Neural progenitor cell (in vitro differentiated cells): Measurements from ENCODE around the gene SCP2. TPM values are rescaled to one million over a fixed set of nuclear protein-coding genes. Genes with fewer than 3 reads are reported as not detected.

Source experiments
- DNase-seq: peaks from one replicate; pipeline ENCODE4 v3.0.0-alpha.2; 2016; ENCODE audit warnings: low spot score
- H2AFZ ChIP-seq: fragments of 200-600 bp; sonication (generic); replicated peaks from 2 replicates; pipeline ENCODE4 v1.6.1; 2016; ENCODE audit warnings: antibody characterized with exemption
- H3F3A ChIP-seq: fragments of 200-600 bp; sonication (generic); 2 replicates; pipeline ENCODE4 v1.6.1; 2016; ENCODE audit warnings: antibody characterized with exemption, low read depth
- H3K27ac ChIP-seq: fragments of 200-600 bp; sonication (generic); 2 replicates; pipeline ENCODE4 v1.5.1; 2016; ENCODE audit warnings: mild to moderate bottlenecking
- H3K27me3 ChIP-seq: fragments of 200-600 bp; sonication (generic); 2 replicates; pipeline ENCODE4 v1.6.1; 2016; ENCODE audit warnings: mild to moderate bottlenecking, moderate library complexity
- H3K36me3 ChIP-seq: fragments of 200-600 bp; sonication (generic); 2 replicates; pipeline ENCODE4 v1.5.1; 2016
- H3K4me1 ChIP-seq: fragments of 200-600 bp; sonication (generic); 2 replicates; pipeline ENCODE4 v1.6.1; 2016; ENCODE audit warnings: mixed run types
- H3K4me2 ChIP-seq: fragments of 200-600 bp; sonication (generic); 2 replicates; pipeline ENCODE4 v1.6.1; 2016
- H3K4me3 ChIP-seq: fragments of 200-600 bp; sonication (generic); 2 replicates; pipeline ENCODE4 v1.5.1; 2016
- H3K79me2 ChIP-seq: fragments of 200-600 bp; sonication (generic); 2 replicates; pipeline ENCODE4 v1.6.1; 2016; ENCODE audit warnings: low read depth
- H3K9ac ChIP-seq: fragments of 200-600 bp; sonication (generic); 2 replicates; pipeline ENCODE4 v1.6.1; 2016
- H3K9me3 ChIP-seq: fragments of 200-600 bp; sonication (generic); 2 replicates; pipeline ENCODE4 v1.5.1; 2016; ENCODE audit warnings: low read depth
- H4K20me1 ChIP-seq: fragments of 200-600 bp; sonication (generic); 2 replicates; pipeline ENCODE4 v1.6.1; 2016; ENCODE audit warnings: low read depth
- H3K27ac Mint-ChIP-seq: 3 replicates; pipeline ENCODE4 v1.8.0; 2021; ENCODE audit warnings: mixed read lengths
- H3K27me3 Mint-ChIP-seq: 2 replicates; pipeline ENCODE4 v1.8.0; 2022; ENCODE audit warnings: low read depth, mild to moderate bottlenecking, inconsistent platforms, moderate library complexity, mixed read lengths; ENCODE audit not compliant: insufficient read depth
- H3K36me3 Mint-ChIP-seq: 3 replicates; pipeline ENCODE4 v1.8.0; 2021; ENCODE audit warnings: mixed read lengths
- H3K4me1 Mint-ChIP-seq: 3 replicates; pipeline ENCODE4 v1.8.0; 2021; ENCODE audit warnings: mixed read lengths
- H3K4me3 Mint-ChIP-seq: 3 replicates; pipeline ENCODE4 v1.8.0; 2021; ENCODE audit warnings: mild to moderate bottlenecking, moderate library complexity, mixed read lengths
- H3K9me3 Mint-ChIP-seq: 3 replicates; pipeline ENCODE4 v1.8.0; 2020; ENCODE audit warnings: mixed read lengths
- CTCF ChIP-seq: fragments of 200-600 bp; sonication (generic); IDR thresholded peaks from 2 replicates; pipeline ENCODE4 v1.5.1; 2017; ENCODE audit warnings: antibody characterized with exemption, mild to moderate bottlenecking
- EZH2 ChIP-seq: fragments of 200-600 bp; sonication (generic); IDR thresholded peaks from 2 replicates; pipeline ENCODE4 v1.6.1; 2017; ENCODE audit warnings: antibody characterized with exemption, mild to moderate bottlenecking, moderate library complexity
- EZH2phosphoT487 ChIP-seq: fragments of 200-600 bp; sonication (generic); IDR thresholded peaks from 2 replicates; pipeline ENCODE4 v1.6.1; 2017; ENCODE audit warnings: antibody characterized with exemption
- total RNA-seq: library from RNA; depleted of rRNA; stranded (reverse); fragments of >200 nt; gene quantifications from 2 replicates; pipeline ENCODE4 v1.2.3, GENCODE V29; 2015; ENCODE audit warnings: low replicate concordance

The SCP2 gene
- total RNA-seq, 1 donor from 2014 or later, result 101 TPM

- H3K4me1 ChIP-seq, result no peaks in the 10 kb centered on the region
- H3K9me3 ChIP-seq, result no peaks in the 10 kb centered on the region
- H3K36me3 Mint-ChIP-seq, result no peaks in the 10 kb centered on the region
- peaks cover 16% of the 10 kb centered on the region for H3K9me3 Mint-ChIP-seq
- H3K4me3 Mint-ChIP-seq, result no peak overlapping the region
- no peak overlapping the region for H3K9ac ChIP-seq
- H3K27ac Mint-ChIP-seq, result no peak overlapping the region
- no peaks in the 10 kb centered on the region for H3K36me3 ChIP-seq
- H3K79me2 ChIP-seq, result no peaks in the 10 kb centered on the region
- no peak for DNase-seq
- H3K4me3 ChIP-seq, result peak overlapping the region; percentile 48
- peaks cover 64% of the 10 kb centered on the region for H3K27me3 ChIP-seq
- H3K4me1 Mint-ChIP-seq, result no peaks in the 10 kb centered on the region
- peak overlapping the region; percentile 72 for H3K4me2 ChIP-seq
- peak overlapping the region; percentile 92 for H2AFZ ChIP-seq
- peaks cover 29% of the 10 kb centered on the region for H3K27me3 Mint-ChIP-seq
- no peak overlapping the region for H3K27ac ChIP-seq
- H3F3A ChIP-seq, result peaks cover 13% of the 10 kb centered on the region
- TF ChIP-seq CTCF (no peak), EZH2phosphoT487 (no peak), EZH2 (no peak)
- no peaks in the 10 kb centered on the region for H4K20me1 ChIP-seq
Observed at GRCh38 chr1:52920791-52921291, 6.2 kb upstream of the SCP2 start.

GRCh38 chr1:52925571-52926005, 1.5 kb upstream of the SCP2 start:
- Histone ChIP-seq H3K79me2 (no peaks in the 10 kb centered on the region), H4K20me1 (no peaks in the 10 kb centered on the region), H3K27me3 (peaks cover 97% of the 10 kb centered on the region), H3K4me3 (no peak overlapping the region), H3K27ac (no peak overlapping the region), H3K9ac (no peak overlapping the region), H2AFZ (no peak overlapping the region), H3K4me2 (no peak overlapping the region), H3K4me1 (peaks cover 3% of the 10 kb centered on the region), H3K36me3 (no peaks in the 10 kb centered on the region), H3K9me3 (no peaks in the 10 kb centered on the region), H3F3A (peaks cover 9% of the 10 kb centered on the region)
- peaks cover 2% of the 10 kb centered on the region for H3K36me3 Mint-ChIP-seq
- DNase-seq, result no peak
- no peak overlapping the region for H3K27ac Mint-ChIP-seq
- H3K27me3 Mint-ChIP-seq, result peaks cover 27% of the 10 kb centered on the region
- H3K4me1 Mint-ChIP-seq, result peaks cover 11% of the 10 kb centered on the region
- TF ChIP-seq EZH2phosphoT487, result no peak
- no peak for TF ChIP-seq CTCF
- no peak overlapping the region for H3K4me3 Mint-ChIP-seq
- peaks cover 2% of the 10 kb centered on the region for H3K9me3 Mint-ChIP-seq

GRCh38 chr1:52926864-52927211, 238 bp upstream of the SCP2 start:
- Mint-ChIP-seq H3K4me3 (peak overlapping the region; percentile 88), H3K9me3 (peaks cover 2% of the 10 kb centered on the region), H3K36me3 (peaks cover 2% of the 10 kb centered on the region), H3K4me1 (peaks cover 11% of the 10 kb centered on the region), H3K27me3 (peaks cover 21% of the 10 kb centered on the region), H3K27ac (peak overlapping the region; percentile 22)
- Histone ChIP-seq H3K4me3 (peak overlapping the region; percentile 60), H3K27ac (no peak overlapping the region), H3K4me2 (peak overlapping the region; percentile 96), H3K36me3 (no peaks in the 10 kb centered on the region), H3K9me3 (no peaks in the 10 kb centered on the region), H2AFZ (peak overlapping the region; percentile 99), H3K9ac (no peak overlapping the region), H3K27me3 (peaks cover 84% of the 10 kb centered on the region), H4K20me1 (no peaks in the 10 kb centered on the region), H3F3A (peaks cover 4% of the 10 kb centered on the region), H3K4me1 (peaks cover 3% of the 10 kb centered on the region), H3K79me2 (no peaks in the 10 kb centered on the region)
- DNase-seq, result no peak
- TF ChIP-seq EZH2phosphoT487, result no peak
- no peak for TF ChIP-seq EZH2
- no peak for TF ChIP-seq CTCF
